CD4-positive, alpha-beta T cell treated with Interleukin-12 subunit alpha and Interleukin-12 subunit beta, for 1 hour (primary cell): ENCODE results near the gene TEX264.
A peak's percentile ranks its signal among the peaks of the same experiment; 100 is the strongest.

Experiments used
- DNase-seq: peaks from one replicate; pipeline ENCODE4 v3.0.0-alpha.2; 2020

TEX264 gene

GRCh38 chr3:51676102-51676640, 5.1 kb downstream of the TEX264 start:
- DNase-seq, result no peak

DNA sequence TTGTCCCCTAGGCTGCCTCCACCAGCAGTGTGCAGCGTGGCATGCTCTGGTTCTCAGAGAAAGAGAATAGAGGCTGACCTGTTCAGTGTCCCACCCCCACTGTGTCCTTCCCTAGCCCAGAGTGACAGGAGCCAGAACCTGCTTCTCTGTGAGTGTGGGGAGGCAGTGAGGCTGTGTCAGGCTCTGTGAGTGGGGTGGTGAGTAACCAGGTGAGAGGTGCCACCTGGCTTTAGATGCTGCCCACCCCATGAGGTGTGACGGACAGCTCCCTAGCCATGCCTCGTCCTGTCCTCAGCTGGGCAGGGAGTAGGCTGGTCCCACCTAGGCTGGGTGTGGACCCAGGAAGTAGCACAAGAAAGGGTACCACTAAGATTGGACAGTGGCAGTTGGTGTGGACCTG, 6.3 kb downstream of the TEX264 start:
- no peak for DNase-seq

DNA sequence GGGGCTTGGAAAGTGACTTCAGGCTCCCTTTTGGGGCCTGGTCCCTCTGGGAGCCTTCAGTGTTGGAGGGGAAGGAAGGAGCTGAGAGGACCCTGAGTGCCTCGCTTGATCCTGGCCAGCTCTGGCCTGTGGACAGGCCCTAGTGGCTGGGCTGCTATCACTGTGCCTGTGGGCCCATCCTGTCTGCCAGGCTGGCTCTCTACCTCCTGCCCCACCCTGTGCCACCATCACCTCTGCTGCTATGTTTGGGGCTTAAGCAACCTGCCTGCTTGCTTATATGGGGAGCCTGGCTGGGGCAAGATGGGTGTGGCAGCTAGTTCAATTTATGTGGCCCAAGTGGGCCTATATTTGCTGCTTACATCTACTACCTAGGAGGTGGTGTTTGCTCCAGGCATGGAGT, 7.1 kb downstream of the TEX264 start:
- no peak for DNase-seq

DNA sequence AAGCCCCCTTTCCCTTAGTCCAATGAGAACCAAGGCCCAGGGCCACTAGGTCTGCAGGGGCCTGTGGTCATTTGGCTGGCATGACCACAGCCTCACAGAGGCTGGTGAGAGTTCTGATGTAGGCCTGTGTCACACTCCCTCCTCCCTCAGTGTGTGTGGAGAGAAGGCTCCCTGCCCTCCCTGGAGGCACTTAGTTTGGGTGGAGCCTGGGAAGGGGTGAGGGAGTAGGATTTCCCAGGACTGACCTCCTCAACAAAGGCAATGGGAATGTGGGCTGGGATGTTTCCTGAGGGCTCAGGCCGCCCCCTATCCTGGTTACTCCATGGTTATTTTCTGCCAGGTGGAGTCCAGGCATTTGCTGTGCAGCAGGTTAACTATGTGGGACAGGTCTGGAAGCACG, 7.6 kb downstream of the TEX264 start:
- DNase-seq, result no peak

DNA sequence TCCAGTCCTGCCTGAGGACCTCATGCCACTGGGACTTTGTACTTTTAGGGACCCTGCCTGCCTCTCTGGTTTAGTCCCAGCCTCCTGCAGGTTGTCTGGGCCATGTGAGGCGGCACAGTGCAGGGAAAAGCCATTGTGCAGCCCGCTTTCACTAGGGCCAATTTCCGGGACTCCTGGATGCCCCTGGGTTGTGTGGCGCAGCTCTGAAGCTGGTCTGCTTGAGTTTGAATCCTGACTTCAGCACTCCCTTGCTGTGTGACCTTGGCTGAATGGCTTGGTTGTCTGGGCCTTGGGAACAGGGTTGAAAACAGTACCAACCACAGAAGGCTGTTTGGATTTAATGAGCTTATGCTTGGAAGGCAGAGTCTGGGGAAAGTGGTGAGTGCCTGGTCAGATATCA, 8.3 kb downstream of the TEX264 start:
- DNase-seq, result no peak

- DNase-seq, result no peak
Measured at GRCh38 chr3:51679777-51680176, 8.7 kb downstream of the TEX264 start.

DNA sequence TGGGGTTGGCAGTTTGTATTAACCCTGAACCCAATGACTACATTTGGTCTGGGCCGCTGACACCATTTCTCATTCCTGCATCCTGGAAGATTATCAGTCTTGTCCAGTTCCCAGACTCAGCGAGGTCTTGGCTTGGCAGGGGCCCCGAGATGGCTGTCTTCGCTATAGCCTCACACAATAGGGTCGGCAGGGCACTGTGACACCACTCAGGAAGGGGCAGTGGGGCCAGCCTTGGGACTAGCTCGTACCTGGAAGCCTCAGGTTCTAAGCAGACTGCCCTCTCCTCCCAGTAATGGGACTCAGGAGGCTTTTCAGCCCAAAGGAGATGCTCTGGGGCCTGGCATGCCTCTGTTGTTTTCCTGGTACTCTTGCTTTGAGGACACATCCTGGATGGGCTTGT, 9.1 kb downstream of the TEX264 start:
- DNase-seq, result no peak

DNA sequence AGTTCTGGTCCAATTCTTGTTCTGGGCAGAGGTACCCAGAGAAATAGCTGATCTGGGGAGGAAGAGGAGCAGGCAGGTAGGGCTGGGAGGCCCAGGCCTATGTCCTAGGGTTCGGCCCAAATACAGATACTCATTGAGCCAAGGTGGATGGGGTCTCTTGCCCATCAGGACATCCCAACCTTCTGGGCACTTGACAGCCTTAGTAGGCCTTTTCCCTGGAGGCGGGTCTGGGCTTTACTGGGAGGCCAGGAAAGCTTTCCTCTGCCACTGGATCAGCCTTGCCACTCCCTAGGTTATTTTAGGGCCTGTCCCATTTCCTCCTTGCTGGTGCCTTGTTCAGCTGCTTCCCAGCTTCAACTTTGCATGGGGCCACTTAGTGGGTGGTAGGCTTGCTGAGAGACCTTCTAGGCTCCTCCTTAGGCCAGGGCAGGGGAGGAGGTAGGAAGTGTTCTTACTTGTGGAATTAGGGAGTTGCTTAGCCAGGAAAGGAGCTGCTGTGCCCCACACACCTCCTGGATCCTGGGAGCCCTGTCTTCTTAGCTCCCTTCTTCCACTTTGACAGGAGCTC, 9.7 kb downstream of the TEX264 start:
- no peak for DNase-seq

- peak; percentile 64 for DNase-seq
Measured at GRCh38 chr3:51681453-51681852, 10.4 kb downstream of the TEX264 start.

DNA sequence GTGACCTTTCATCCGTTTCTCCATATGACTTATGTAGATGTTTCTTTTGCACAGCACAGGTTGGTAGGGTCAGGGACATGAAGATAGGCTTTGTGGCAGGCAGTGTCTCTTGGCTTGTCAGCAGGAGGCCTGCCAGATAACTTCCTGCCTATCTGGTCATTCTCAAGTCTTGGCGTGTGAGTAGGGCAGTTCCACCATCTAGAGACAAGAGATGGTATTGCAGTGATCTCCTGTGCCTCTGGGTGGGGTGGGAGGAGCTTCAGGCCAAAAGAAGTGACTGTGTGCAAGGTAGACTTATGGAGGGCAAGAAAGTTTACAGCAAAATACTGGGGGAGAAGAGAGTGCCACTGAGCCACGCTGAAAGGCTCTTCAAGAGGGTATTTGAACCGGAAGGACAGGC, 11.0 kb downstream of the TEX264 start:
- DNase-seq, result peak; percentile 89

GRCh38 chr3:51682526-51682925, 11.5 kb downstream of the TEX264 start:
- DNase-seq, result no peak

DNA sequence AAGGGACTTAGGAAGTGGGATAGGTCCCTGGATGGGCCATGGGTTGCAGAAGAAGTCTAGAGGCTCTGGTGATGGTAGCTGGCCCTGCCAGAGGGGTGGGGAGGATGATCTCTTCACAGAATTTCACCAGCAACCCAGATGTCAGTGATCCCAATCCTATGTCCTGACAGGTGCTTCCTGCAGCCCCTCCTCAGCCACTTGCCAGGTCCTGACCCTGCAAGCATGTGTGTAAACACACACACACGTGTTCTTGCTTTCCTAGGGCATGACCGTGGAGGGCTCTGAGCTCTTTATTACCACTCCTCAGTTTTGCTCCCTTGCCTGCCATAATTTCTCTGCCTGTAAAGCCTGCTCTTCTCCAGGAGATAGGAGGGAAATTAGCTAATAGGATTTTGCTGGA, 12.5 kb downstream of the TEX264 start:
- DNase-seq, result no peak

GRCh38 chr3:51684971-51685751, 14.1 kb downstream of the TEX264 start:
- DNase-seq, result peak; percentile 17

GRCh38 chr3:51686056-51686455, 15.0 kb downstream of the TEX264 start:
- no peak for DNase-seq

DNA sequence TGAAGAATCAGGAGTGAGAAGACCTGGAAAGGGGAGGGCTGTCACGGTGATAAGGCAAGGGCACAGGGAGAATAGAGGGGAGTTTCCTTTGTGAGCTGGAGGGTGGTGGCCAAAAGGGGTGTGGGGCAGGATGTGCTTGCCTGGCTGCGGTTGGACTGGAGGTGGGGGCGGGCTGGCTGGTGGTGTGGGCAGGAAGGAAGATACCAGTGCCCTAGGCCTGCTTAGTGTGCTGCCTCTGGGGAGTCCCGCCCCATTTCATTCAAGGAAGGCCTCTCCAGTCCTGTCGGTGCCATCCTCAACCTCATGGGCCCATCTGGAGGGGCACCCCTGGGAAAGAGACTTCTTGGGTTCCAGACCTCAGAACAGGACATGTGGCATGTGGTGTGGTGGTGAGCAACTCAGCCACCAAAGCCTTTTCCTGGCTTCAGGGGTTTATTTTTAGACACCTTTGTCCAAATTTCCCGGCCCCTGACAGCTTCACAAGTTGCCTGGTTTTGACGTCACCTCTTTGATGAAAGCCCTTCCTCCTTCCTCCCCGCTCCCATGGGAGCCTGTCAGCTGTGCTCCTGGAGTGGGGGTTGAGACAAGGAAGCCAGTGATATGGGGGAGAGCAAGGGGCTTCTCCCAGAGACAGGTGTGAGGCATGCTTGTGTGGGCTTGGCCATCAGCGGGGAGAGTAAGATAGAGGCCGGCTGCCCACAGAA, 15.6 kb downstream of the TEX264 start:
- DNase-seq, result peak; percentile 90

DNA sequence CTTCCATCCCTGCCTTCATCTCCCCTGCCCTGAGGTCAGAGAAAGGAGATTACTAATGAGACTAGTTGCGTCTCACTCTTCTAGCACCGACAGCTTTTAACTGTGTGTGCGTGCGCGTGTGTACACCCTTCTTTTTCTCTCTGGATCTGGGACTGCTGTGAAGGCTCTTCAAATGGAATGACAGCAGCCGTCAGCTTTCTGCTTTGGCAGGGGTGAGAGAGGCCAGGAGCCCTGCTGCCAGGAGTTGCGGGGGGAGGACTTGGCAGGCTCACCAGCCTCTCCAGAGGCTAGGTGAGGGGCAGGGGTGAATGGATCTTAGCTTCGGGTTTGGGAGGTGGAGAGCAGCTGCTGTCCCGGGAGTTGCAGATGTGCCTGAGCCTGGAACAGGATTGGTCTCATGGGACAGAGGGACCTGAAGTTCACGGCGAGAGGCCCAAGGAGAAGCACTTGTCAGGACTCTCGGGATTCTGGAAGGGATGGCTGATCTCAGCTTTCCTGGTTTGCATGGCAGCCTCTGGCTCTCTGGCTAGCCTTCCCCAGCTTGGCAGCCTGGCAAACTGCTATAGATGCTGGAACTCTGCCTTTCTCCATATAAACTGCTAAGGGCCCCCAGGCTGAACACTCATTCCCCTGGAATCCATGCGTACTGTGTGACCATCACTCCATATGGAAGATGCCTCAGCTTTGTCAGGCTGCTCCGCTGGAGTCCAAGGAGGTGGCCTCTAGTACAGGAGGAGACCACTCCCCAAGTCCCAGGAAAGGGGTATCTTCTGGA, 16.6 kb downstream of the TEX264 start:
- no peak for DNase-seq

DNA sequence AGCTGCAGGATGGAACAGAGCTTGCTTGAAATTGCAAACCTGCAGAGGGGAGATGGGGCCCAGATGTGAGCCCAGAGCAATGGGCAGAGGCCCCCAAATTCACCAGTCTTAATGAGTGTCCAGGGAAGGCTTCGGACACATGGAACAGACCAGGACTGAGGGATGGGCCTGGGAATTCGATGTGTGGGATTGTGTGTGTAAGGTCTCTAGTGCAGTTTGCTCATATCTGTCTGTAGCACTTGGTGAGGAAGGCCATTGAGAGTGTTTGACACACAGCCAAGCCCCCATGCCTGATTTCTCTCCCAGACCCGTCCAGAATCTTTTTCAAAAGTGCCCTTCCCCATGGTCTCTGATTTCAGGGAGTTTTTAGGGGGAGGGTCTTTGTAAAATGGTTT, 17.2 kb downstream of the TEX264 start:
- no peak for DNase-seq

GRCh38 chr3:51691021-51691420, 20.0 kb downstream of the TEX264 start:
- DNase-seq, result no peak

GRCh38 chr3:51691949-51692348, 20.9 kb downstream of the TEX264 start:
- no peak for DNase-seq

GRCh38 chr3:51692980-51693395, 21.9 kb downstream of the TEX264 start:
- no peak for DNase-seq

DNA sequence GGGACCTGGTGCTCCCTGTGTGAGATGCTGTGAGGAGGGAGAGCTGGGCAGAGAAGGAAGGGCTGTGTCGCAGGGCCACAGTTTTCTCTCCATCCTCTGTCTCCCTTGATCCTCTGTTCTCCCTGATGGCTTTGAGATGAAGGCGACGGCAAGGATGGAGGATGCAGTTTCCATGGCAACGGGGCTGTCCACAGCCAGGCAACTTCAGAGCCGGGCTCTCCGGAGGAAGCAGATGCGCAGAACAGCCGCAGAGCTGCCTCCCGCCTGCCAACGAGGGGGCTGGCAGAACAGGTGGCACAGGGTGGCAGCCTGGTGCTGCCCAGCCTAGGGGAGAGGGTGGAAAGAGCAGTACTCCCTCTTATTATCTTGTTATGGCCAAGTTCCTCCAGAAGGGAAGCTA, 25.9 kb downstream of the TEX264 start:
- no peak for DNase-seq

- no peak for DNase-seq
Measured at GRCh38 chr3:51698209-51698608, 27.2 kb downstream of the TEX264 start.

DNA sequence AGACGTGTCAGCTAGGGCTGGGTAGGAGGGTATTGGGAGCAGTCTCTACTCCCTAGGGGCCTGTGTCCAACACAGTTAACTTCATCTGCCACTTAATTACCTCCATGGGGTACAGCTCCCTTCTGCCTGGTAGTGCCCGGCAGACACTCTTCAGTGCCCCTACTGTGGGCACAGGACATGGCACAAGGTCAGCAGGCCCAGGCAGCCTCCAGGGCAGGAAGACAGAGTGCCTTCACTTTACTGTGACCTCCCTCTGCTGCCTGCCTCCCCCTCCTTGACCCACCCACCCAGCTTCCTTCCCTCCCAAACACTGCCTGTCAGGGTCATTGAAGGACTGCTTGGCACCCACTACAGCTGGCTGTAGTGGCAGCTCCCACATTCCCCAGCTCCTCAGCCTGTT, 29.4 kb downstream of the TEX264 start:
- no peak for DNase-seq
